ENCODE measurements around the gene SLF1. TPM values are rescaled to one million over a fixed set of nuclear protein-coding genes. Genes with fewer than 3 reads are reported as not detected.

The SLF1 gene
- total RNA-seq, 1 donor: 11.2 TPM

DNA sequence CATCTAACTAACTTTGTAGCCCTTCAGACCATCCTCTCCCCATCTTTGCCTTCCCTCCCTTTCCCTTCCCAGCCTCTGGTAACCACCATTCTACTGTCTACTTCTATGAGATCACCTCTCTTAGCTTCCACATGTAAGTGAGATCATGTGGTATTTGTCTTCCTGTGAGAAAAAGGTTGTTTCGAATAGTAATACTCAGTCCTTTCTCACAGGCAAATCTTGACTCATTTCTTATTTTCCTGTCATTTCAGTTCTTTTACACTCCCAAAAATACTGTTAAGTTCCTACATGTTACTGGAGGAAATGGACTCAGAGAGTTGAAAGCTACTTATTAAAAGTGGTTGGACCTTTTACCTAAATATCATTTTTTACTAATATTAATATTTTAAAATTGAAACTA, 82.1 kb downstream of the SLF1 start:
- no peak for DNase-seq (ENCODE audit: low read depth)
- TF ChIP-seq, protein P1, sequence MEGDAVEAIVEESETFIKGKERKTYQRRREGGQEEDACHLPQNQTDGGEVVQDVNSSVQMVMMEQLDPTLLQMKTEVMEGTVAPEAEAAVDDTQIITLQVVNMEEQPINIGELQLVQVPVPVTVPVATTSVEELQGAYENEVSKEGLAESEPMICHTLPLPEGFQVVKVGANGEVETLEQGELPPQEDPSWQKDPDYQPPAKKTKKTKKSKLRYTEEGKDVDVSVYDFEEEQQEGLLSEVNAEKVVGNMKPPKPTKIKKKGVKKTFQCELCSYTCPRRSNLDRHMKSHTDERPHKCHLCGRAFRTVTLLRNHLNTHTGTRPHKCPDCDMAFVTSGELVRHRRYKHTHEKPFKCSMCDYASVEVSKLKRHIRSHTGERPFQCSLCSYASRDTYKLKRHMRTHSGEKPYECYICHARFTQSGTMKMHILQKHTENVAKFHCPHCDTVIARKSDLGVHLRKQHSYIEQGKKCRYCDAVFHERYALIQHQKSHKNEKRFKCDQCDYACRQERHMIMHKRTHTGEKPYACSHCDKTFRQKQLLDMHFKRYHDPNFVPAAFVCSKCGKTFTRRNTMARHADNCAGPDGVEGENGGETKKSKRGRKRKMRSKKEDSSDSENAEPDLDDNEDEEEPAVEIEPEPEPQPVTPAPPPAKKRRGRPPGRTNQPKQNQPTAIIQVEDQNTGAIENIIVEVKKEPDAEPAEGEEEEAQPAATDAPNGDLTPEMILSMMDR (IDR thresholded peaks at IDR 0.05; ENCODE audit: insufficient read depth, low read length): no peak
- H3K4me3 ChIP-seq (ENCODE audit: low read depth, low read length): no peak overlapping the region

DNA sequence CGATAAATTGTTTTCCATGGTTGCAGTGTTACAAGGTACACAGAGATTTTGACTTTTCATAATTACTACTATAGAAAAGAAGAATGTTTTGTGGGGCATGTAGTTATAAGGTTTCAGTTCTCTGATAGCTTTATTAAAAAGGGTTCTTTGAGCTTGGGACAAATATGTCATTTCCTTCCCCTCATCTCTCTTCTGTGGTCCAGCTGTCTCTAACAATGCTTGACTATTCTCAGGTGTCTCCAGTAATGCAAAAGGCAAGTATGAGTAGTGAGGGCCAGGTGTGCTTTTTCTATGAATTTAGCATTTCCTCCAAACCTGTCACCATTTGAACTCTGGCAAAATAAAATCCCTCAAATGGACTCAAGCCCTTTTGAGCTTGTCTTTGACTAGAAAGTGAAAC, 84.3 kb downstream of the SLF1 start:
- no peak for DNase-seq (ENCODE audit: low read depth)

DNA sequence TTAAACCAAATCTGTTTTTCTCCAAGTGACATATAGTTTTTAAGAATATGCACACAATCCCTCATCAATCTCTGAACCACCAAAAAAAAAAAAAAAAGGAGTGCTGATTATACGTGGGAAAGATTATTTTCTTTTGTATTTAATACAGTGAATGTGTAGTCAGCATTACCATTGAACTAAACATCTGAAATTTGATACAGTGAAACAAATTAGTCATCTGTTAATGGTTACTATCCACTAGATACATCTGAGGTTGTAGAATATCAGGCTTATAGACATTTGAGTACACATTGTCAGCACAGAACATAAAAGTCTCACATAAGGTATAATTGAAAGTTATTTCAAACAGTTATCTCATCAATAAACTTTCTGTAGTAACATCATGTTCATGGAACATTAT, 87.0 kb downstream of the SLF1 start:
- no peak for DNase-seq (ENCODE audit: low read depth)
- TF ChIP-seq, protein P1 (IDR thresholded peaks at IDR 0.05; ENCODE audit: insufficient read depth, low read length): no peak
- H3K4me3 ChIP-seq (ENCODE audit: low read depth, low read length): no peak overlapping the region

More for the DNA sequence above, 84.3 kb downstream of the SLF1 start:
- no peak overlapping the region for H3K4me3 ChIP-seq (ENCODE audit: low read depth, low read length)
- TF ChIP-seq, protein P1 (IDR thresholded peaks at IDR 0.05; ENCODE audit: insufficient read depth, low read length): no peak

DNA sequence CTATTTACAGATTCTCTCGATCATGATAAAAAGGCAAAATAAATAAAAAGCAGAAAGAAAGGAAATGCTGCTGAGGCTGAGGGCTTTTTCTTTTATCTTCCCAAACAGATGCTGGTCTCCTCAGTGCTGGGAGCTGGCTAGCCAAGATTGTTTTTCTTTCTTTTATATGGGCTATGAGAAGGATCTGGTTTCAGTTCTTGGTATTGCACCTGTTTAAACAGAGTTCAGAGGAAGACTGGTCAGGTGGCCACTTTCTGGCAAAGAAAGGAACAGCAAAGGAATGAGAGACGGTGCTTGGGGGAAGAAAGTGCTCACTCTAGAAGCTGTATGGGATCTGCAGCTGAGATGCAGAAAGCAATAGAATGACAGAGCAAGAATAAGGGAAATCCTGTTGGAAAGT, 88.9 kb downstream of the SLF1 start:
- TF ChIP-seq, protein P1 (IDR thresholded peaks at IDR 0.05; ENCODE audit: insufficient read depth, low read length): no peak
- H3K4me3 ChIP-seq (ENCODE audit: low read depth, low read length): no peak overlapping the region
- no peak for DNase-seq (ENCODE audit: low read depth)

DNA sequence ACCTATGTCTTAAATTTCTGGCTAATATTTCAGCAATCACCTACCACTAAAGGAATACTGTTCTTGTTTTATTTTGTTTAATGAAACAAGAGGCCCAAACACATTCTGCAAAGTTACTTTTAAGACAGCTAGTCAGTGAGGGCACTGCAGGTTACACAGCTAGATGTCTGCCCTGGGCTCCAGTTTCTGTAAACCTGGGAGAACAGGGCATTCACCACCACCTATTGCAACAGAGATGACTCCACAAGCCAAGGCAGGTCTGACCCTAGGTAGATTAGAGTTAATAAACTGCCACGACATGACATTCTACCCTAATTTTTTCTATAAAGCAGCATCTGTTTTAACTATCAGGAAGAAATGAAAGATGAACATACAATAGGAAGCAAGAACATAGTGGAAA, 90.8 kb downstream of the SLF1 start:
- TF ChIP-seq, protein P1 (IDR thresholded peaks at IDR 0.05; ENCODE audit: insufficient read depth, low read length): no peak
- H3K4me3 ChIP-seq (ENCODE audit: low read depth, low read length): no peak overlapping the region
- DNase-seq (ENCODE audit: low read depth): no peak

DNA sequence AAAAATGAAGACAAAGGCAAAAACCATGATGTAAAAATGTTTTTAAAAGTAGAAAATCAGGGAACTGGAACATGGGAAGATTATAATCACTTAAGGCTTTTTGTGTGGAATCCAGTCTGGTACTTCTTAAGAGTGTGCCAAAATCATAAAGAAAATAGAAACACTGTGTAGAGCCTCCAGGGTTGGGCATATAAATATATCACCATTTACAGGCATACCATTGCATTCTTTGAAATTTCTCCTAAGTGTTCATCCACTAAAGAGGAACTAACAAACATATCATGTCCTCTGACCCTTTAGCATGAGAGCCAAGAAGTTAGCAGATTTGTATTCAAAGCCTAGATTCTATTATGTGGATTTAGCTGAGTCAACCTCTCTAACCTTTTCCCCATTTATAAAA, 93.3 kb downstream of the SLF1 start:
- no peak for DNase-seq (ENCODE audit: low read depth)
- TF ChIP-seq, protein P1 (IDR thresholded peaks at IDR 0.05; ENCODE audit: insufficient read depth, low read length): no peak
- no peak overlapping the region for H3K4me3 ChIP-seq (ENCODE audit: low read depth, low read length)

DNA sequence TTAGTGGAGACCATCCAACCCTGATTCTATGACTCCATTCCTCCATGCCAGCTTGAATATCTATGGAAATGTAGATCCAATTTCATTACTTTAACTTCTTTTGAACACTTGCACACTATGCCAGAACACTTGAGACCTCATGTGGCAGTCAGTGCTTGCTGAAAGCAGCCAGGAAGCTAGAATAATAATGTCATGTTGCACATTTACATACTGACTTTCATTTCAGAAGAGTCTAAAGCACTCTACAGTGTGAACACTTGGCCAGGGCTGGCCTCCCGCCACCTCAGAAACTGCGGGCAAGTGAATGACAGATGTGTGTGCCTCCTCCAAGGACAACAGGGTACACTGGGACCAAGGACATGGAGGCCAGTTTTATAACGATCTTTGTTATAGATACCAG, 97.3 kb downstream of the SLF1 start:
- no peak overlapping the region for H3K4me3 ChIP-seq (ENCODE audit: low read depth, low read length)
- TF ChIP-seq, protein P1 (IDR thresholded peaks at IDR 0.05; ENCODE audit: insufficient read depth, low read length): no peak
- DNase-seq (ENCODE audit: low read depth): no peak

Measured in fibroblast of the aortic adventitia (primary cell).